ENCODE data around the gene TMEM44.
"Not testable (repeated sequence)": the region's sequence is repeated elsewhere in the genome, so short reads cannot be mapped to it uniquely, and the experiment has no call there.

The TMEM44 gene

DNA sequence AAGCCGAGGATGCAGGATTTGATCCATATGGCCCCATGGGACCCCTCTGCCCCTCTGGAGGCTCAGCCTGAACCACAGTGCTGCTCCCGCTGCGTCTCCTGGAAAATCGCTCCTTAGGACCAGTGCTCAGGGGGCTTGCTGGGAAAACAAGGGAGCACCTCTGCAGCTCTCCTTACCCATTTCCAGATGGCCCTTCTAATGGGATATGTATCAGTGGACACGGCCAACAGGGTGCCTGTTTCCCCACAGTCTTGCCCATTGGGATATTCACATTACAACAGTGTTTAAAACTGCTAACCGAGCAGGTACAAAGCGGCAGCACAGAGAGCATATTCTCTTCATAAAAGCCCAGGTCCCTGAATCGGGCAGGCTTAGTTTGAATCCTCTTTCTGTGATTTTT, 27.1 kb downstream of the TMEM44 start:
- H3K4me3 ChIP-seq (ENCODE audit: low read depth, low read length) = no peak overlapping the region
- TF ChIP-seq, protein P1, sequence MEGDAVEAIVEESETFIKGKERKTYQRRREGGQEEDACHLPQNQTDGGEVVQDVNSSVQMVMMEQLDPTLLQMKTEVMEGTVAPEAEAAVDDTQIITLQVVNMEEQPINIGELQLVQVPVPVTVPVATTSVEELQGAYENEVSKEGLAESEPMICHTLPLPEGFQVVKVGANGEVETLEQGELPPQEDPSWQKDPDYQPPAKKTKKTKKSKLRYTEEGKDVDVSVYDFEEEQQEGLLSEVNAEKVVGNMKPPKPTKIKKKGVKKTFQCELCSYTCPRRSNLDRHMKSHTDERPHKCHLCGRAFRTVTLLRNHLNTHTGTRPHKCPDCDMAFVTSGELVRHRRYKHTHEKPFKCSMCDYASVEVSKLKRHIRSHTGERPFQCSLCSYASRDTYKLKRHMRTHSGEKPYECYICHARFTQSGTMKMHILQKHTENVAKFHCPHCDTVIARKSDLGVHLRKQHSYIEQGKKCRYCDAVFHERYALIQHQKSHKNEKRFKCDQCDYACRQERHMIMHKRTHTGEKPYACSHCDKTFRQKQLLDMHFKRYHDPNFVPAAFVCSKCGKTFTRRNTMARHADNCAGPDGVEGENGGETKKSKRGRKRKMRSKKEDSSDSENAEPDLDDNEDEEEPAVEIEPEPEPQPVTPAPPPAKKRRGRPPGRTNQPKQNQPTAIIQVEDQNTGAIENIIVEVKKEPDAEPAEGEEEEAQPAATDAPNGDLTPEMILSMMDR (IDR thresholded peaks at IDR 0.05; ENCODE audit: insufficient read depth, low read length, missing control alignments) = no peak
- DNase-seq (ENCODE audit: low read depth, low spot score) = no peak
- CTCF ChIA-PET = interaction anchor here (1.0 to 4.1 kb wide), 4 partner anchors 10 to 133 kb away, joined by 3 to 34 read pairs (median 8); no protein-coding TSS in a partner anchor
- POLR2A ChIA-PET = no interaction called here

DNA sequence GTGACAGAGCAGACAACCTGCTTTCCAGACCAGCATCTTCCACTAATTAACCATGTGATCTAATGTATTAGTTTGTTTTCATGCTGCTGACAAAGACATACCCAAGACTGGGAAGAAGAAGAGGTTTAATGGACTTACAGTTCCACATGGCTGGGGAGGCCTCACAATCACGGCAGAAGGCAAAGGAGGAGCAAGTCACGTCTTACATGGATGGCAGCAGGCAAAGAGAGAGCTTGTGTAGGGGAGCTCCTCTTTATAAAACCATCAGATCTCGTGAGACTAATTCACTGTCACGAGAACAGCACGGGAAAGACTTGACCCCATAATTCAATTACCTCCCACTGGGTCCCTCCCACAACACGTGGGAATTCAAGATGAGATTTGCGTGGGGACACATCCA, 27.9 kb downstream of the TMEM44 start:
- H3K4me3 ChIP-seq (ENCODE audit: low read depth, low read length); POLR2A ChIA-PET; DNase-seq (ENCODE audit: low read depth, low spot score): not testable (repeated sequence)
- CTCF ChIA-PET = interaction anchor here (1.0 to 4.1 kb wide), 7 partner anchors 9 to 142 kb away, joined by 3 to 34 read pairs (median 7); no protein-coding TSS in a partner anchor

DNA sequence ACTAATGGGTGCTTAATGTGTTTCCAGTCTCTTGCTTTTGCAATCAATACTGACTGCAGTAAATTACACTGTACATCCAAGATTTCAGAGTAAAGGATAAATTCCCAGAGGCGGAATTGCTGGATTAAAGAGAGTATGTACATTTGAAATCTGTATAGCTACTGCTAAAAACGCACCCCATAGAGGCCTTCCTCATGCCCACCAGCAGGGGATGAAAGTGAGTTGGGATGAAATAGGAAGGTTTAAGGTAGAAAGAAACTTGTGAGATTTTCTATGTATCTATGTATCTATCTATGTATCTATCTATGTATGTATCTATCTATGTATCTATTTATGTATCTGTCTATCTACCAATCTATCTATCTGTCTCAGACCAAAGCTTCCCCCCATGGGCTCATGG, 28.4 kb downstream of the TMEM44 start:
- TF ChIP-seq, protein P1 (IDR thresholded peaks at IDR 0.05; ENCODE audit: insufficient read depth, low read length, missing control alignments) = peak; percentile 44
- ChIA-PET POLR2A (no interaction called here), CTCF (interaction anchor here (1.4 to 4.1 kb wide), 6 partner anchors 10 to 142 kb away, joined by 4 to 34 read pairs (median 8); no protein-coding TSS in a partner anchor)
- H3K4me3 ChIP-seq (ENCODE audit: low read depth, low read length) = no peak overlapping the region
- no peak for DNase-seq (ENCODE audit: low read depth, low spot score)

DNA sequence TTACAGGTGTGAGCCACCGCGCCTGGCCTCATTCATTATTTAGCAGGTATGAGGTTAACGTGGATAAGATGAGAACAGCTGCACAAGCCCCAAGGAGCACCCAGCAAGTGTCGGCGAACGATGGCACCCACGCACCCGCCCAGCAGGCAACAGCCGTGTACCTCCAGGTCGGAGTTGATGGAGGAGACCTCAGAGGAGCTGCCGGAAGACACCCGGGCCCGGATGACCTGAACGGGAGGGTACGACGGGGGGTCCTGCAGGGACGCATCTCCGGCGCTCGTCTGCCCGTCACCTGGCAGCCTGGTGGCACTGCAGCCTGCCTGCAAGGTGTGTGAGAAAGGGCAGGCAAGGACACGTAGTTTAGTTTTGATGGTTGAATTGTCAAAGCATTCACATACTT, 29.1 kb downstream of the TMEM44 start:
- DNase-seq (ENCODE audit: low read depth, low spot score) = no peak
- TF ChIP-seq, protein P1 (IDR thresholded peaks at IDR 0.05; ENCODE audit: insufficient read depth, low read length, missing control alignments) = no peak
- H3K4me3 ChIP-seq (ENCODE audit: low read depth, low read length) = no peak overlapping the region
- ChIA-PET CTCF (interaction anchor here (1.0 to 4.1 kb wide), 8 partner anchors 9 to 173 kb away, joined by 3 to 34 read pairs (median 6); no protein-coding TSS in a partner anchor), POLR2A (interaction anchor here (0.7 to 1.2 kb wide), 2 partner anchors 20 to 467 kb away, joined by 3 read pairs; no protein-coding TSS in a partner anchor)

DNA sequence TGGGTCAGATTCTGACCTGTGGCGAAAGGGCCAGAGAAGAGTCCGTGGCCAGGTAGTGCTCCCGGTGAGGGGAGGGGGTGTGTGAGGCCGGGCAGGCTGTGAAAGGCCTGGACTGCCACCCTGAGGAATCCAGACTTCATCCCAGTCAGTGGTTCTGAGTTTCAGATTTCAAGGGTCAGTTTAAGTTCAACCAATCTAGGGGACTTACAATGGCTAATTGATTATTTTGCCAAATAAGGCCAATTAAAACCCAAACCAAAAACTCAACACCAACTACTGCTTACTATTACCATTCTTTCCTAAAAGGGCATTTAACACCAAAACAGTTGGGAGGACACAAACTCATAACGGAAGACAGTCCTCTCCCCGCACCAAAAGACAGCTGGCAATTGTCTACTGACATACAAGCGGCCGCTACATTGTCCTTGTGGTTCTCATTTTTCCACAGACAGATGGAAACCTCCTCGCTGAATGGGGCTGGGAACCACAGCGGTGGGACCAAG, 30.5 kb downstream of the TMEM44 start:
- CTCF ChIA-PET = interaction anchor here (0.9 to 4.1 kb wide), 3 partner anchors 8 to 131 kb away, joined by 4 to 34 read pairs (median 4); no protein-coding TSS in a partner anchor
- TF ChIP-seq, protein P1 (IDR thresholded peaks at IDR 0.05; ENCODE audit: insufficient read depth, low read length, missing control alignments) = no peak
- POLR2A ChIA-PET = no interaction called here
- no peak for DNase-seq (ENCODE audit: low read depth, low spot score)
- no peak overlapping the region for H3K4me3 ChIP-seq (ENCODE audit: low read depth, low read length)

DNA sequence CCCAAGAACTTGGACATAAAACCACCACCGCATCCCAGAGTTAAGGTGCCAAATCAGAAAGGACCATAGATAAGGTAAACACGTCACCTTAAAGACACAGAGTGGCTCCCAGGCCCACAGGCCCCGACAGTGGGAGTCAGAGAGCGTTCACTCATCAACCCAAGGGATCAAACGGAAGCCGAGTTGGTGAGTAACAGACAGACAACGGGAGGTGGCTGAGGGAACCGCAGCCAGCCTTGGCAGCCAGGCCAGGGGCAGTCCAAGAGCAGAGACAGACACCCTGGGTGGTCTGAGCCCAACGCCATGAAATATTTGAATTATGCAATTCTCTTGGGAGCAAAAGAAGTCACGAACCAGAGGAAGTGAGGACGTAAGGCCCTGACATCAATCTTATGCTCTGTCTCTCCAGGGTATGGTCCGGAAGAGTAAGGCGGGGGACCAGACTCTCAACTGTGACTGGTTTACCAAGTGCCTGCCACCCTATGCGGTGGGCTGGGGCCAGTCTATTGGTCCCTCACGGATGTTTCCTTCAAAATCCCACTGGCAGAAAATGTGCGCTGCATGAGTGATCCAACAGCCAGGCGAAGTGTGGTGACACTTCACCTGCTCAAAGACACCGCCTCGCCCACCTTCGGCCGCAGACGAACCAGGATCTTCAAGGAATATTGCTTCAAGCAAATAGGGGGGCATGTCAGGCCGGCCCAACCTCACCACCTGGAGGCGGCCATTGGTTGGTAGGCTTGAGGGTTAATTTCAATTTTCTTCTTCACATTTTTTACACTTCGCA, 34.3 kb downstream of the TMEM44 start:
- POLR2A ChIA-PET = no interaction called here
- TF ChIP-seq, protein P1 (IDR thresholded peaks at IDR 0.05; ENCODE audit: insufficient read depth, low read length, missing control alignments) = no peak
- DNase-seq (ENCODE audit: low read depth, low spot score) = peak; percentile 91
- CTCF ChIA-PET = interaction anchor here (7.1 kb wide), 1 partner anchor 126 kb away, joined by 130 read pairs; no protein-coding TSS in a partner anchor
- H3K4me3 ChIP-seq (ENCODE audit: low read depth, low read length) = no peak overlapping the region
